K562 (cell line): ENCODE data around the gene MTRFR. TPM values are rescaled to one million over a fixed set of nuclear protein-coding genes. Genes with fewer than 3 reads are reported as not detected.

ENCODE experiments used
- ATAC-seq: fragments of 200-7000 bp; cut with Tn5 transposase; 3 replicates; pipeline ENCODE4 v1.9.1; 2020; ENCODE audit warnings: moderate library complexity
- BruUV-seq: library from RNA; stranded (reverse); fragments of 400-500 nt; replicated peaks from 2 replicates; lab custom pipeline; 2021; lab: Mats Ljungman, UMichigan
- CTCF ChIA-PET: fragments of 300-600 bp; formaldehyde crosslinking; extraction: SDS; loops from one replicate; lab custom pipeline; 2021; ENCODE audit warnings: low intra/inter-chr PET ratio; lab: Yijun Ruan, JAX
- POLR2A ChIA-PET: fragments of 300-600, 350-650 bp; sonication (Branson Sonifier 250); formaldehyde crosslinking; extraction: SDS; loops from one replicate; lab custom pipeline; 2021; ENCODE audit warnings: antibody characterized with exemption, inconsistent platforms; lab: Yijun Ruan, JAX
- DNase-seq, 4 experiments: peaks; one replicate each; pipeline versions ENCODE4 v3.0.0 to v3.0.0-alpha.2; 2011 to 2018; ENCODE audit warnings: low spot score in 3 of 4, mixed read lengths in 3 of 4; ENCODE audit errors: extremely low read depth in 1 of 4
- FAIRE-seq: peaks from 2 replicates; lab custom pipeline; 2011; peaks lifted over from hg19 to GRCh38; lab: Jason Lieb, UNC
- H2AFZ ChIP-seq: 2 replicates; pipeline ENCODE4 v1.6.0; 2011; ENCODE audit warnings: low read depth, low read length, control low read depth, inconsistent platforms
- H3K27ac ChIP-seq: fragments of 200-600 bp; 3 replicates; pipeline ENCODE4 v1.8.0; 2011; ENCODE audit warnings: low read depth, mild to moderate bottlenecking, control low read depth, inconsistent platforms, low read length, moderate library complexity, mixed read lengths; ENCODE audit errors: extremely low read depth
- H3K27me3 ChIP-seq, 2 experiments: fragments of 300-600 bp in 1 of 2; 2 replicates in 1 of 2; 3 replicates in 1 of 2; pipeline versions ENCODE4 v1.6.0 to v1.8.0; 2011; ENCODE audit warnings: inconsistent platforms in 2 of 2, low read length in 2 of 2, mild to moderate bottlenecking in 1 of 2, mixed read lengths in 1 of 2, moderate library complexity in 1 of 2; ENCODE audit not compliant: control insufficient read depth in 2 of 2, insufficient read depth in 2 of 2
- H3K36me3 ChIP-seq: fragments of 300-600 bp; 3 replicates; pipeline ENCODE4 v1.8.0; 2011; ENCODE audit warnings: mild to moderate bottlenecking, low read length, inconsistent platforms; ENCODE audit not compliant: control insufficient read depth, insufficient read depth
- H3K4me1 ChIP-seq, 2 experiments: fragments of 200-600 bp in 1 of 2; replicated peaks in 1 of 2; 2 replicates in 1 of 2; 3 replicates in 1 of 2; pipeline versions ENCODE4 v1.5.1 to v1.8.0; 2011; ENCODE audit warnings: inconsistent platforms in 2 of 2, low read length in 2 of 2, mild to moderate bottlenecking in 1 of 2, mixed read lengths in 1 of 2, moderate library complexity in 1 of 2; ENCODE audit not compliant: control insufficient read depth in 2 of 2, insufficient read depth in 2 of 2
- H3K4me2 ChIP-seq: 2 replicates; pipeline ENCODE4 v1.6.1; 2011; ENCODE audit warnings: low read length, control low read depth, inconsistent platforms, mixed read lengths; ENCODE audit not compliant: insufficient read depth
- H3K4me3 ChIP-seq: fragments of 200-600 bp; sonication (generic), shearing (Covaris generic); 2 replicates; pipeline ENCODE4 v1.5.1; 2016; ENCODE audit warnings: control low read depth, inconsistent platforms
- H3K79me2 ChIP-seq: fragments of 200-600 bp; 3 replicates; pipeline ENCODE4 v1.8.0; 2011; ENCODE audit warnings: low read length, inconsistent platforms; ENCODE audit not compliant: control insufficient read depth, insufficient read depth
- H3K9ac ChIP-seq, 2 experiments: 2 replicates each; pipeline versions ENCODE4 v1.6.0 to v1.6.1; 2011; ENCODE audit warnings: low read depth in 2 of 2, low read length in 2 of 2, control low read depth in 1 of 2, inconsistent platforms in 1 of 2, mild to moderate bottlenecking in 1 of 2, mixed read lengths in 1 of 2; ENCODE audit not compliant: insufficient read depth in 1 of 2
- H3K9me1 ChIP-seq: one replicate; pipeline ENCODE4 v1.6.0; 2011; ENCODE audit warnings: inconsistent platforms, mild to moderate bottlenecking, low read length, moderate library complexity; ENCODE audit not compliant: control insufficient read depth, insufficient read depth
- H3K9me3 ChIP-seq: replicated peaks from 2 replicates; pipeline ENCODE4 v1.5.1; 2011; ENCODE audit warnings: low read depth, low read length, inconsistent platforms; ENCODE audit not compliant: control insufficient read depth, insufficient read depth
- H4K20me1 ChIP-seq: replicated peaks from 2 replicates; pipeline ENCODE4 v1.6.1; 2011; ENCODE audit warnings: low read length, inconsistent platforms, mixed read lengths; ENCODE audit not compliant: control insufficient read depth, insufficient read depth
- CHD1 ChIP-seq: fragments of 200-600 bp; sonication (generic); IDR thresholded peaks from one replicate; pipeline ENCODE4 v1.6.1; 2012; ENCODE audit warnings: mild to moderate bottlenecking, moderate library complexity, low read length, inconsistent platforms
- COPS2 ChIP-seq: fragments of 450-650 bp; conservative IDR thresholded peaks from 2 replicates; pipeline ENCODE4 v1.6.1; 2016; ENCODE audit warnings: mild to moderate bottlenecking, moderate library complexity
- ILK ChIP-seq: fragments of 450-650 bp; IDR thresholded peaks from 2 replicates; pipeline ENCODE4 v1.6.1; 2016; ENCODE audit warnings: missing genetic modification characterization, low read depth, mild to moderate bottlenecking, missing compliant biosample characterization, moderate library complexity, borderline replicate concordance
- LCOR ChIP-seq: sonication (generic); formaldehyde crosslinking; IDR thresholded peaks from 2 replicates; pipeline ENCODE4 v1.8.0; 2022; ENCODE audit warnings: mild to moderate bottlenecking, missing genetic modification reagents
- YY1 ChIP-seq, 3 experiments: IDR thresholded peaks; 2 replicates each; pipeline ENCODE4 v1.6.1; 2011; ENCODE audit warnings: low read length in 2 of 3, mild to moderate bottlenecking in 2 of 3, moderate library complexity in 2 of 3, borderline replicate concordance in 1 of 3, control low read depth in 1 of 3, low read depth in 1 of 3; ENCODE audit not compliant: insufficient read depth in 3 of 3, insufficient replicate concordance in 2 of 3, control insufficient read depth in 1 of 3, insufficient read length in 1 of 3; ENCODE audit errors: extremely low read depth in 1 of 3
- ZC3H8 ChIP-seq: fragments of 450-650 bp; IDR thresholded peaks from 2 replicates; pipeline ENCODE4 v1.6.1; 2017
- ZNF444 ChIP-seq: fragments of 250-450 bp; sonication (Bioruptor Pico); IDR thresholded peaks from 2 replicates; pipeline ENCODE4 v1.4.0; 2020; ENCODE audit warnings: mild to moderate bottlenecking, moderate library complexity
- WGBS: fragments of 100-300 bp; shearing (Covaris generic); methylation state at CpG from one replicate; pipeline ENCODE4 v1.1.6; 2016; ENCODE audit warnings: low coverage, mixed read lengths; ENCODE audit not compliant: insufficient coverage; ENCODE audit errors: missing lambda C conversion rate; 5-methylcytosine and 5-hydroxymethylcytosine counted together
- in situ Hi-C: fragments of 300-500 bp; cut with MboI; formaldehyde crosslinking; loops from 4 replicates; pipeline ENCODE4 v1.15.0; 2018; ENCODE audit warnings: inconsistent platforms, mixed read lengths
- intact Hi-C: fragments of 100-400 bp; cut with micrococcal nuclease; formaldehyde crosslinking; loops from 2 replicates; pipeline ENCODE4 v1.14.2; 2022
- polyA plus RNA-seq, 8 experiments: library from polyadenylated mRNA; depleted of rRNA in 4 of 8; stranded (reverse) in 5 of 8; unstranded in 3 of 8; fragments of >200 nt; fragmentation: Nextera tagmentation in 2 of 8; fragmentation: Illumina TruSeq in 1 of 8; extraction: Ambion mirVana in 2 of 8; extraction: Trizol in 1 of 8; gene quantifications; 2 replicates each; pipeline versions ENCODE4 v1.2.1 to v1.2.3, GENCODE V29; 2011 to 2014; ENCODE audit warnings: inconsistent platforms in 1 of 8, missing spikeins in 1 of 8
- total RNA-seq, 7 experiments: library from RNA; depleted of rRNA in 6 of 7; stranded (reverse); fragments of >200 nt in 6 of 7; fragmentation: Illumina TruSeq in 2 of 7; extraction: Trizol in 2 of 7; gene quantifications; 2 replicates each; pipeline versions ENCODE4 v1.2.1 to v1.2.3, GENCODE V29; 2011 to 2021; ENCODE audit warnings: low replicate concordance in 1 of 7
- TF ChIP-seq, protein P1 (sequence below): IDR thresholded peaks from 2 replicates; pipeline ENCODE4 v1.6.1; 2011; ENCODE audit not compliant: insufficient read length; ENCODE audit errors: extremely low read depth
- TF ChIP-seq, protein P2 (sequence below): fragments of 250-450 bp; sonication (Bioruptor Pico); IDR thresholded peaks from 2 replicates; pipeline ENCODE4 v1.4.0; 2020; ENCODE audit warnings: mild to moderate bottlenecking, moderate library complexity

Gene MTRFR
- total and polyA plus RNA-seq, 9 of the 15 experiments (the other 6 are each of a cell fraction or from before 2014, with no cell fraction given): 16.7 to 55.6 (median 34.7) TPM

DNA sequence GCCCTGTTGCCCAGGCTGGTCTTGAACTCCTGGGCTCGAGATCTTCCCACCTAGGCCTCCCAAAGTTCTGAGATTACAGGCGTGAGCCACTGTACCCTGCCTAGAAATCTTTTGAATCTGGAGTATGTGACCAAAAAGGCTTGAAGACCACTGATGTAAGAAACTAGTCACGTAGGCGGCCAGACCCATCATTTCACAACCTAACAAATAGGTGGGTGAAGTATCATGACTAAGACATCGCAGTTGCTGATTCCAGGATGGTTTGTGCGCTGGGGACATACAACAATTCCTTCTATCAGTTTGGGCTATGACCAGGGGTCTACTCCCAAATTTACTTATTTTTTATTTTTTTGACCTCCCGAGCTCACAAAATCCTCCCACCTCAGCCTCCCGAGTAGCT, 50.2 kb downstream of the MTRFR start (continued):
- TF ChIP-seq, protein P1, sequence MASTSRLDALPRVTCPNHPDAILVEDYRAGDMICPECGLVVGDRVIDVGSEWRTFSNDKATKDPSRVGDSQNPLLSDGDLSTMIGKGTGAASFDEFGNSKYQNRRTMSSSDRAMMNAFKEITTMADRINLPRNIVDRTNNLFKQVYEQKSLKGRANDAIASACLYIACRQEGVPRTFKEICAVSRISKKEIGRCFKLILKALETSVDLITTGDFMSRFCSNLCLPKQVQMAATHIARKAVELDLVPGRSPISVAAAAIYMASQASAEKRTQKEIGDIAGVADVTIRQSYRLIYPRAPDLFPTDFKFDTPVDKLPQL: no peak
- TF ChIP-seq, protein P2, sequence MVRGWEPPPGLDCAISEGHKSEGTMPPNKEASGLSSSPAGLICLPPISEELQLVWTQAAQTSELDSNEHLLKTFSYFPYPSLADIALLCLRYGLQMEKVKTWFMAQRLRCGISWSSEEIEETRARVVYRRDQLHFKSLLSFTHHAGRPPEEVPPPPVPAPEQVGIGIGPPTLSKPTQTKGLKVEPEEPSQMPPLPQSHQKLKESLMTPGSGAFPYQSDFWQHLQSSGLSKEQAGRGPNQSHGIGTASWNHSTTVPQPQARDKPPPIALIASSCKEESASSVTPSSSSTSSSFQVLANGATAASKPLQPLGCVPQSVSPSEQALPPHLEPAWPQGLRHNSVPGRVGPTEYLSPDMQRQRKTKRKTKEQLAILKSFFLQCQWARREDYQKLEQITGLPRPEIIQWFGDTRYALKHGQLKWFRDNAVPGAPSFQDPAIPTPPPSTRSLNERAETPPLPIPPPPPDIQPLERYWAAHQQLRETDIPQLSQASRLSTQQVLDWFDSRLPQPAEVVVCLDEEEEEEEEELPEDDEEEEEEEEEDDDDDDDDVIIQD (CRISPR knock-in tag): no peak
- TF ChIP-seq LCOR (no peak), YY1 (IDR thresholded peaks at IDR 0.05; ENCODE audit: borderline replicate concordance in 1 of 3, control insufficient read depth in 1 of 3, extremely low read depth in 1 of 3, insufficient read depth in 3 of 3, insufficient read length in 1 of 3, insufficient replicate concordance in 2 of 3, low read depth in 1 of 3, low read length in 2 of 3) (no peak), ILK (tag) (no peak), ZNF444 (CRISPR knock-in tag) (no peak), COPS2 (no peak), ZC3H8 (no peak)
- TF ChIP-seq, all 486 proteins: peak for 0

DNA sequence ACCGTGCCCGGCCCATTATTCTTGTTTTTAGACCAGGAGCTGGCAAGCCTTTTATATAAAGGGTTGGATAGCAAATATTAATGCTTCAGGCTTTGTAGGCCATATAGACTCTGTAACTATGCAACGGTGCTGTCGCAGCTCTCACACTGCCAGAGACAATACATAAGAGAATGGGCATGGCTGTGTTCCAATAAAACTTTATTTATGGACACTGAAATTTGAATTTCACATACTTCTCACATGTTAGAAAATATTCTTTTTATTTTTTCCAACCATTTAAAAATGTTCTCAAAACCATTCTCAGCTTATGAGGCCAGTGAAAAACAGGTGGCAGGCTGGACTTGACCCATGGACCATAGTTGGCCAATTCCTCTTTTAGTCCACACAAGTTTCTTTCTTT, 51.4 kb downstream of the MTRFR start:
- Histone ChIP-seq H3K4me3 (no peak overlapping the region), H3K9ac (no peak overlapping the region), H4K20me1 (no peaks in the 10 kb centered on the region), H3K36me3 (peaks cover 9% of the 10 kb centered on the region; the same call in 2 of the 3 replicates), H3K27ac (no peak overlapping the region), H3K79me2 (no peaks in the 10 kb centered on the region), H3K4me2 (no peak overlapping the region), H3K9me1 (no peaks in the 10 kb centered on the region), H3K9me3 (no peaks in the 10 kb centered on the region), H3K4me1 (peaks cover 0 to 3% of the 10 kb centered on the region in 2 experiments; a peak in 1 of 5 replicates), H3K27me3 (no peaks in the 10 kb centered on the region), H2AFZ (no peak overlapping the region)
- ATAC-seq: no peak
- no TSS peak for BruUV-seq
- no peak for FAIRE-seq
- in situ Hi-C loops: no loop called here
- no peak for DNase-seq
- intact Hi-C loops: no loop called here
- POLR2A ChIA-PET: interaction anchor here (0.6 kb wide), 1 partner anchor 106 kb away, joined by 3 read pairs; no protein-coding TSS in a partner anchor
- CTCF ChIA-PET: no interaction called here
- 92% methylated on average over 4 of the region's 4 CpGs for WGBS
- TF ChIP-seq CHD1: no peak
